Lung (tissue), 16 donors: ENCODE data around the gene TDO2. TPM values are rescaled to one million over a fixed set of nuclear protein-coding genes. Genes with fewer than 3 reads are reported as not detected.

Experiments used
- ATAC-seq: fragments of 200-7000 bp; cut with Tn5 transposase; one replicate; pipeline ENCODE4 v1.9.1; 2020; ENCODE audit warnings: moderate number of reproducible peaks; ENCODE audit not compliant: insufficient read depth, low FRiP score
- DNase-seq, 3 donors: peaks; one replicate each; pipeline ENCODE4 v3.0.0-alpha.2; 2013 to 2017
- H3K27ac ChIP-seq, 2 donors: one replicate each; pipeline ENCODE4 v1.5.1; 2013; ENCODE audit warnings: mild to moderate bottlenecking in 2 of 2, moderate library complexity in 2 of 2, control low read depth in 1 of 2, inconsistent platforms in 1 of 2, low read depth in 1 of 2, low read length in 1 of 2
- H3K27me3 ChIP-seq, 3 donors: one replicate each; pipeline ENCODE4 v1.5.1; 2013; ENCODE audit warnings: low read length in 2 of 3; ENCODE audit not compliant: control insufficient read depth in 3 of 3, insufficient read depth in 3 of 3
- H3K36me3 ChIP-seq, 4 donors: one replicate each; pipeline ENCODE4 v1.5.1; 2013; ENCODE audit warnings: low read length in 4 of 4, mild to moderate bottlenecking in 1 of 4, moderate library complexity in 1 of 4; ENCODE audit not compliant: control insufficient read depth in 4 of 4, insufficient read depth in 4 of 4
- H3K4me1 ChIP-seq, 5 donors: one replicate each; pipeline ENCODE4 v1.5.1; 2013; ENCODE audit warnings: low read length in 5 of 5, mild to moderate bottlenecking in 2 of 5, moderate library complexity in 1 of 5; ENCODE audit not compliant: control insufficient read depth in 5 of 5, insufficient read depth in 5 of 5
- H3K4me3 ChIP-seq: one replicate; pipeline ENCODE4 v1.5.1; 2013; ENCODE audit warnings: mild to moderate bottlenecking, control low read depth, moderate library complexity
- H3K9ac ChIP-seq, 2 donors: one replicate each; pipeline ENCODE4 v1.5.1; 2013; ENCODE audit warnings: low read length in 2 of 2, control low read depth in 1 of 2; ENCODE audit not compliant: insufficient read depth in 1 of 2
- H3K9me3 ChIP-seq, 4 donors: one replicate each; pipeline ENCODE4 v1.5.1; 2013; ENCODE audit warnings: low read length in 3 of 4, mild to moderate bottlenecking in 1 of 4, moderate library complexity in 1 of 4; ENCODE audit not compliant: control insufficient read depth in 4 of 4, insufficient read depth in 3 of 4
- CTCF ChIP-seq: IDR thresholded peaks from 2 replicates; pipeline ENCODE4 v1.5.1; 2012; ENCODE audit warnings: mild to moderate bottlenecking; ENCODE audit errors: control extremely low read depth, extremely low read depth
- WGBS, 2 donors: extraction: QIAGEN DNeasy Blood & Tissue Kit; methylation state at CpG; one replicate each; pipeline ENCODE4 v1.1.7; 2013; 5-methylcytosine and 5-hydroxymethylcytosine counted together
- long read RNA-seq, 5 donors: transcript quantifications; one replicate each; lab custom pipeline, GENCODE V29; 2026
- polyA plus RNA-seq, 2 donors: library from polyadenylated mRNA; stranded (reverse); fragments of 200-250 nt; gene quantifications; one replicate each; pipeline ENCODE4 v1.2.1, GENCODE V29; 2013
- total RNA-seq, 2 donors: library from RNA; depleted of rRNA in 1 of 2; stranded (reverse); fragments of >200 nt in 1 of 2; gene quantifications; one replicate each; pipeline ENCODE4 v1.2.1, GENCODE V29; 2014 to 2021
- donor health status: control.
- donor health status: control.
- donor health status: Bipolar disorder and iron deficiency.
- donor health status: healthy.
- donor health status: DM: yes; HTN: yes; CAD: no.

Gene TDO2
- total RNA-seq (10 to 100 TPM in 1 of 2 donors, 1 to 10 TPM in 1; 2.6 to 27.4 TPM), polyA plus RNA-seq (1 to 10 TPM in 1 of 2 donors, under 1 TPM in 1; 0.43 to 5.6 TPM)
- long read RNA-seq, donor 1, transcript TDO2-208 (12 exons, 1,701 nt) = major isoform, 5 of 20 reads
- long read RNA-seq, donor 1, partial matches to known transcripts = 13 of 20 reads
- long read RNA-seq, donor 1, other reads (novel, unspliced or antisense) = 0 of 20 reads
- long read RNA-seq, donor 2, partial matches to known transcripts = 6 of 11 reads
- long read RNA-seq, donor 2, other reads (novel, unspliced or antisense) = 0 of 11 reads
- long read RNA-seq, donor 3, partial matches to known transcripts = 5 of 9 reads
- long read RNA-seq, donor 3, other reads (novel, unspliced or antisense) = 0 of 9 reads
- long read RNA-seq, donor 4, transcript TDO2-205 (3 exons, 935 nt) = major isoform, 5 of 6 reads
- long read RNA-seq, donor 4, partial matches to known transcripts = 0 of 6 reads
- long read RNA-seq, donor 4, other reads (novel, unspliced or antisense) = 0 of 6 reads
- long read RNA-seq, donor 5, transcript TDO2-208 (12 exons, 1,701 nt) = major isoform, 9 of 21 reads
- long read RNA-seq, donor 5, partial matches to known transcripts = 9 of 21 reads
- long read RNA-seq, donor 5, other reads (novel, unspliced or antisense) = 0 of 21 reads

GRCh38 chr4:155903453-155903852 is at the start of gene TDO2:
TDO2 (plus strand) TSS chr4:155903696; CDS start chr4:155903759, 63 bp downstream.
- H3K4me1 ChIP-seq = peaks cover 0 to 64% (median 0%) of the 10 kb centered on the region in 5 donors
- no peaks in the 10 kb centered on the region for H3K27me3 ChIP-seq
- WGBS, 2 donors = 53 to 79% methylated on average over 1 of the region's 1 CpG
- H3K27ac ChIP-seq = no peak within 1 kb of the TSS
- H3K4me3 ChIP-seq = no peak within 1 kb of the TSS
- H3K36me3 ChIP-seq = no peaks in the 10 kb centered on the region
- TF ChIP-seq CTCF = no peak
- H3K9ac ChIP-seq = peak within 1 kb of the TSS in 1 of 2 donors; percentile 61
- peaks cover 0 to 2% (median 0%) of the 10 kb centered on the region in 4 donors for H3K9me3 ChIP-seq
- ATAC-seq = no peak
- peak; percentile 57 to 92 (median 91) for DNase-seq

GRCh38 chr4:155854582-155855226 is 48.8 kb upstream of the TDO2 start:
- Histone ChIP-seq H3K27ac (no peak overlapping the region), H3K9ac (no peak overlapping the region), H3K4me3 (no peak overlapping the region), H3K36me3 (no peaks in the 10 kb centered on the region), H3K9me3 (no peaks in the 10 kb centered on the region), H3K4me1 (no peaks in the 10 kb centered on the region), H3K27me3 (no peaks in the 10 kb centered on the region)
- no peak for TF ChIP-seq CTCF
- WGBS, 2 donors = 58 to 65% methylated on average over 6 of the region's 6 CpGs
- ATAC-seq = no peak
- peak in 1 of 3 donors; percentile 42 for DNase-seq

GRCh38 chr4:155855897-155856296 is 47.6 kb upstream of the TDO2 start:
- no peak for TF ChIP-seq CTCF
- ATAC-seq (no peak), DNase-seq (peak in 1 of 3 donors; percentile 19)
- H3K27me3 ChIP-seq = no peaks in the 10 kb centered on the region
- H3K36me3 ChIP-seq = no peaks in the 10 kb centered on the region
- no peaks in the 10 kb centered on the region for H3K4me1 ChIP-seq
- no peaks in the 10 kb centered on the region for H3K9me3 ChIP-seq
- H3K4me3 ChIP-seq = no peak overlapping the region
- no peak overlapping the region for H3K9ac ChIP-seq
- WGBS, 2 donors = 74 to 81% methylated on average over 2 of the region's 2 CpGs
- no peak overlapping the region for H3K27ac ChIP-seq
